22Rv1 (cell line): ENCODE measurements around the gene AP3S2.

Experiments used
- CTCF ChIP-seq: fragments of 450-650 bp; IDR thresholded peaks from 2 replicates; pipeline ENCODE4 v1.5.1; 2017; ENCODE audit warnings: mild to moderate bottlenecking
- ZFX ChIP-seq: fragments of 450-650 bp; IDR thresholded peaks from 2 replicates; pipeline ENCODE4 v1.6.1; 2017; ENCODE audit warnings: antibody characterized with exemption, borderline replicate concordance

- TF ChIP-seq CTCF (no peak), ZFX (no peak)
Observed at GRCh38 chr15:89809787-89810148, 84.0 kb downstream of the AP3S2 start.
